GM21381 (cell line): ENCODE results near the gene APOBEC3A.

Experiments
- ATAC-seq: cut with Tn5 transposase; IDR thresholded peaks from one replicate; pipeline ENCODE4 v1.9.1; 2021; ENCODE audit warnings: mild to moderate bottlenecking, moderate library complexity; ENCODE audit not compliant: unreplicated experiment

The APOBEC3A gene

DNA sequence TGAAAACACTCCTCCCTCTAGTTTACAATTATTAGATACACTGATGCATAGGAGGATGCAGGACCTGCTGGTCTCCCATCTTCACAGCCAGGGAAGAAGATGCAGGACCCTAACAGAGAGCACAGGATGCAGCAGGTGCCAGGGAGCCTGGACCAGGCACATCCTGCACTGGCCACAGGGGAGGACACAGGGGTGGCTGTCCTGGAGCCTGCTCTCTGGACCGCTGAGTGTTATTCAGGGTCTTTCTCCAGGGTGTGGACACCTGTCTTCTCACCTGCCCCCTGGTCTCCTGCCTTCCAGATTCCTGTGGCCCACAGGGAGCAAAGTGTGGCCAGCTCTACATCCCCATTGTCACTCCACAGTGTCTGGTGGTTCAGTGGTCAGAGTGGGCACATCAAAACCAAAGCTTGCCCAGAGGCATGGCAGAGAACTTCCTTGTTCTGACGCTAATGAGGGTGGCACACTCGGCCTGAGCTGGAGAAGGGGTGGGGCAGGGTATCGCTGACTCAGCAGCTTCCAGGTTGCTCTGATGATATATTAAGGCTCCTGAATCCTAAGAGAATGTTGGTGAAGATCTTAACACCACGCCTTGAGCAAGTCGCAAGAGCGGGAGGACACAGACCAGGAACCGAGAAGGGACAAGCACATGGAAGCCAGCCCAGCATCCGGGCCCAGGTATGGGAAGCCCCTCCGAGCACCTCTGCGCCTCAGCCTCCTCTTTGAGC is at the start of gene APOBEC3A:
Gene APOBEC3A (plus strand): TSS at position 564 of the 725 bp plus-strand sequence. CDS start 83 bp downstream, at position 647.
- no peak for ATAC-seq

DNA sequence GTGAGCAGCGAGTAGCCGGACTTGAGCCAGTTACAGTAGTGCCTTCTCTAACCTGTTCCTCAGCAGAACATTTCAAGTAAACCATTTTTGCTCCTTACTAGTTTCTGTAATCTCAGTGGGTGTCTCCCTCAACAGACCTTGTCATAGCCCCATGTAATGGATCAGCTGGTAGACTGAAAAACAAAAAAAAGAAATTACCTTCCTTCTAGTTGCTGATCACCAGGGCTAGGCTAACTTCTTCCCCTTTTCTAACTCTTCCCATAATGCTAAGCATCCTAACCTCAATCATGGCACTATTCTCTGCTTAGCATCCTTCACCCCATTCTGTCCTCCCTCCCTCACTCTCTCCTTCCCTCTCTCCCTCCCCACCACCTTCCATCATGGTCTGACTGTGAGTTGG is 49.6 kb upstream of the APOBEC3A start:
- no peak for ATAC-seq

DNA sequence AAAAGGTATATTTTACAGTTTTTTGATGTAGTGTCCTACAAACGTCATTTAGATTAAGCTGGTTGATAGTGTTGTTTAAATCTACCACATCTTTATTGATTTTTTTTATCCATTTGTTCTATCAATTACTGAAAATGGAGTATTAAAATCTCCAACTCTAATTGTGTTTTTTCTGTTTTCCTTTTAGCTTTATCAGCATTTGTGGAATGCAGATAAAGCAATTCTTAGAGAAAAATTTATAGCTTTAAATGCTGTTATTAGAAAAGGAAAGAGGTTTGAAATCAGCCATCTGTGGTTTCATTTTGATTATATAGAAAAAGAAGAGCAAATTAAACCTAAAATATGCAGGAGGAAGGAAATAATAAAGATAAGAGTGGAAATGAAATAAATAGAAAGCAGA is 46.0 kb upstream of the APOBEC3A start:
- no peak for ATAC-seq

DNA sequence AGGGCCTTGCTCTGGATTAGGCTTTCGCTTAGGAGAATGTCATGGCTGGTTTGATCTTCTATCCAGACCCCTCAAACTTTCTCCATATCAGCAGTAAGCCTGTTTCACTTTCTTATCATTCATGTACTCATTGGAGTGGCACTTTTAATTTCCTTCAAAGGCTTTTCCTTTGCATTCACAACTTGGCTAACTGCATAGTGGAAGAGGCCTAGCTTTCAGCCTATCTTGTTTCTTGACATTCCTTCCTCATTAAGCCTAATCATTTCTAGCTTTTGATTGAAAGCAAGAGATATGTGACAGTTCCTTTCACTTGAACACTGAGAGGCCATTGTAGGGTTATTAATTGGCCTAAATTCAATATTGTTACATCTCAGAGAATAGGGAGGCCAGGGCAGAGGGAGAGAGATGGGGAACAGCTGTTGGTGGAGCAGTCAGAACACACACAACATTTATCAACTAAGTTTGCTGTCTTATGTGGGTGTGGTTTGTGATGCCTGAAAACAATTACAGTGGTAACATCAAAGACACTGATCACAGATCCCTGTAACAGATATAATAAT is 37.7 kb upstream of the APOBEC3A start:
- no peak for ATAC-seq

DNA sequence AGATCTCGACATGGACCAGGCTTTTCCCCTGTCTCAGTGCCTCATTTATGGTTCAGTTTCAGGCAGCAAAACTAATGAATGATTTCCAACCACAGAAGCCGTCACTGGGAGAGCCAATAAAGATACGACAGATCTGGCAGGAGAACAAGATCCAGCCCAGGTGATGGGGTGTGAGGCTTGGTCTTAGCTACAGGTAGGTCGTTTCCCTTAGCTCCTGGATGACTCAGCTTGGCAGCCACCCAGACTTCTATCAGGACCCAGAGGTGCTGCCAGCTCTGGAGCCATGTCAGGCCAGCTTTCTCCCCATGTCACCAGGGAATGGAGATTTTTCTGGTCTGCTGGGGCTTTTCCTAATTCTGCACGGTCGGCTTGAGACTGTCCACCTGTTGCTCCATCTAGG is 36.3 kb upstream of the APOBEC3A start:
- no peak for ATAC-seq

DNA sequence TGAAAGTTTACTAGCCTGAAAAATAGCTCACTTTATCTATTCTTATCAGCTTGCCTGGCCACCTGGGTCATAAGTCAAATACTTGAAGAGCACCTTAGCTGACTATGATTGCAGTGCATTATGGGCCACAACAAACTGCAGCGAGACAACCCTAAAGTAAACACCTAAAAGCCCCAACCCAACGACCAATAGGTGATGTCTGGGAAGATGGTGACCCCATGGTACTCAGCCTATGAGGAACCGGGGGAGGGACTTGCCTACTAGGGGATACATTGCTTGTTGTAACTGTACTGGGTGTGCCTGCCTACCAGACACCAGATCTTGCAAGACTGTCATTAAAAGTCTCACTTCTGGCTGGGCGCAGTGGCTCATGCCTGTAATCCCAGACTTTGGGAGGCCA is 35.6 kb upstream of the APOBEC3A start:
- ATAC-seq = no peak

DNA sequence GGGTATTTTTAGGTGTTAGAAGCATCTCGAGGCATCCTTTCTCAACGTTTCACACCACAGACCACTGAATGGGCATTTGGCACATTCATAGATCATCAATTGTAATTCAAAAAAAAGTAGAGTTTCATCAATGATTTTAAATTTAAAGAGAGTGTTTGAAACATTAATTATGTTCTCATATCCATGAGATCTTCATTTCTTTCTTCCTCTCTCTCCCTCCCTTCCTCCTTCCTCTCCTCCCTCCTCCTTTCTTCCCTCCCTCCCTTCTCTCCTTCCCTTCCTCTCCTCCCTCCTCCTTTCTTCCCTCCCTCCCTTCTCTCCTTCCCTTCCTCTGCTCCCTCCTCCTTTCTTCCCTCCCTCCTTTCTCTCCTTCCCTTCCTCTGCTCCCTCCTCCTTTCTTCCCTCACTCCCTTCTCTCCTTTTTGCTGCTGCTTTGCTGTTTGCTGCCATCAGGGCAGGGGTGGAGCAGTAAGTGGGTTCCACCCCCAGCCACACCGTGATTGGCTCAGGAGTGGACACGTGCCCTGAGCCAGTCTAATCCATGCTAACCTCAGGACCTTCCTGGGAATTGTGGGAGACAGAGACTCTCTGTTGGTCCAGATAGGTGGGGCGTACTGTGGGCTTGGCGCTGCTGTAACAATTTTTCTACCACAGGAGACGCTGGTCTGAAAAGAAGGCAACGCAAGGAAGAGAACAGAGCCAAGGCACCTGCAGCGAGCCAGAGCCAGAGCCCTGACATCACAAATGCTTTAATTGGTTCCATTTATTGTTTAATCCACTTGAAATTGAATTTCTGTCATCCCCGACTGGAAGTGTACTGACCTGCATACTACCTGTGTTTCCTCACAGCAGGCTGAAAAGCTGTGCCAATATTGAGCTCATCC is 33.7 kb upstream of the APOBEC3A start:
- no peak for ATAC-seq

DNA sequence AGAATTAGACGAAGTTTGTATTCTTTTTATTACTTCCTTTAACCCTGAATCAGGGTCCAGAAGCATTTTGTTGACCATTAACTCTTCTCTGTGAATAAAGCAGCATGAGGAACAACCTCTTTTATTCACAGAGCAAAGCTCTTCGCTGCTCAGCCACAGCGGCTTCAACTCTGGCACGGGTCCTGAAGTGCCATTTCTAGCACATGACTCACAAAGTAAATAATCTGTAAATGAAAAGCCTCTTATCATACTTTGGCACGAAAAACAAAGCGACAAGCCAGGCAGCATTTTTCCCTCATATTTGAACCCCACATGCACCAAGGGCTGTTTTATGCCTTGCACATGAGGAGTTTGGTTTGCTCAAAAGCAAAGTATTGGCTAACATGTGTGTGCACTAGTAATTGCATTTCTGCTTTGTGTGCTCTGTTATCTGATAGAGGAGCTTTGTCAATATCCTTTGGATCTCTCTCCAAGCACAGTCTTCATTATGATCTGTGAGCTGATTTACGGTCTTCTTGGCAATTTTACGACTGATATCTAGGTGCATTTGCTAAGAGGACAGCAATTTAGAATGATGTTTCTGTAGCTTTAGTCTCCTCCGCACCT is 33.0 kb upstream of the APOBEC3A start:
- ATAC-seq = no peak

DNA sequence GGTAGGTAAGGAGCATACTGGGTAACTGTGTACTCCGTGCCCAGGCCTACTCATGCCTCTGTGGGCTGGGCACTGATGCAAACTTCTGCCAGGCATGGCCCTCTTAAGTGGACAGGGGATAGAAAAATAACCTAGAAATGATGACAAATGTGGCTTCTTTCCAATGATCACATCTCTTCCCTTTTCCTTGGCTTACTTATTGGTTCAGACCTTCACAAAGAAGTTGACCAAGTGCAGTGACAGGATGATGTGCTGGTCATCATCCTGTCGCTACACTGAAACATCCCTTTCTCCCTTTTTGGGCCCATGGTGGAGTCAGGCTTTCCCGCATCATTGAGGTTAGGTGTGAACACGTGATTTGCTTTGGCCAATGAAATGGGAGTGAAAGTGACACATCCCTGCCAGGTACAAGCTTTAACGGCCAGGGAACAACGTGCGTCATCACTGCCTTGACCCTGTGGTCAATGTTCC is 31.8 kb upstream of the APOBEC3A start:
- no peak for ATAC-seq

DNA sequence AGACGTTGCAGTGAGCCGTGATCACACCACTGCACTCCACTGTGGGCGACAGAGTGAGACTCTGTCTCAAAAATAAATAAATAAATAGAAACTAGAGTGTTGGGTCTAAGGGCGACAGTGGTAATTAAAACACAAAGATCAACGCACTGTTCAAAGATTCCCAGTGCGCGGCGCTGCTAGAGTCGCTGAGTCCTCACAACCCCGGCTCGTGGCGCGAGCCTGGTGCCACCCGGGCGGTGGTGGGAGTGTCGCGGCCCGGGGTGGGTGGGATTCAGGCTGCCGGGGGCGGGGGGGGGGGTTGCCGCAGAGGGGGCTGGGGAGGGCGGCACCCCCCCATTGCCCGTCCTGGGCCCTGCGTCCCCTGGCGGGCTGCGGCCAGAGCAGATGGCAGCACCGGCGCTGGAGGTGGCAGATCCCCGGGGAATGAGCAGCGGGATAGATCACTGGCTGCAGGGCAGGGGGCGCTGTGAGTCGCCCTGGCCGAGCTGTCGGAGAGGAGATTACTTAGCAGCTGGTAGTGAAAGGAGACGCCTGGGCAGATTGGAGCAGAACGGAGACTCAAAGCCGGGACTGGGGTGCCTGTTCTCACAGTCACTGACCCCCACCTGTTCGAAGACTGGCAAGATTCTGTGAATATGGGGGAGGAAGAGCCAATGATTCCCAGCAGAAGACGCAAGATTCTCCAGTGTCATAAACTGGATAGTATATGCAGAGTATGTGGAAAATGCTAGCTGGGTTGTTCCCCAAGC is 30.2 kb upstream of the APOBEC3A start:
- ATAC-seq = no peak

DNA sequence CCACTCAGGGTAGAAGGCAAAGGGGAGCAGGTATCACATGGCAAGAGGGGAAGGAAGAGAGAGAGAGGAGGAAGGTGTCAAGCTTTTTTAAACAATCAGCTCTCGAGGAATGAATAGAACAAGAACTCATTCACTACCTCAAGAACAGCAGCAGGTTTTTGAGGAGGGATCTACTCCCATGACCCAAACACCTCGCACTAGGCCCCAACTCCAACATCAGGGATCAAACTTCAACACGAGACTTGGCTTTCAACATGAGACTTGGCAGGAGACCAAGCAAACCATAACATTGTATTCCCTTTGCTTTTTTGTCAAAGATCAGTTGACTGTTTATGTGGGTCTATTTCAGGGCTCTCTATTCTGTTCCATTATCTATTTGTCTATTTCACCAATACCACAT is 26.9 kb upstream of the APOBEC3A start:
- ATAC-seq = no peak

DNA sequence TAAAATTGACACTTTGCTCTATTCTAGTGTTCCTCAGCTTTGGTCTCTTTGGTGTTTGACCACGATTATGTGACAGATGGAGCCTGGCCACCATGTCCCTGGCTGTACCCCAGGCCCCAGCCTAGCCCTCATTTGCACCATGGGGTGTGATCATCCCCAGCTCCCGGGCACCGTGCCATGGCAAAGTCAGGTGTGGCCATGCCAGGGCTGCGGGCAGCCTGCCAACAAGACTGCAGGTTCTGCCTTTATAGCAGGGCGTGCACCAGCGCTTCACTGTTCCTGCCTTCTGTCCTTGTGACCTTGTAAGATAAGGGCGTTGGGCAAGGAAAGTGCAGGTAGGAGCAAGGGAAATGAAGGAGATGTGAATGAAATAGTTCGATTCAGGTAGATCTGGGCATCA is 22.4 kb upstream of the APOBEC3A start:
- no peak for ATAC-seq

DNA sequence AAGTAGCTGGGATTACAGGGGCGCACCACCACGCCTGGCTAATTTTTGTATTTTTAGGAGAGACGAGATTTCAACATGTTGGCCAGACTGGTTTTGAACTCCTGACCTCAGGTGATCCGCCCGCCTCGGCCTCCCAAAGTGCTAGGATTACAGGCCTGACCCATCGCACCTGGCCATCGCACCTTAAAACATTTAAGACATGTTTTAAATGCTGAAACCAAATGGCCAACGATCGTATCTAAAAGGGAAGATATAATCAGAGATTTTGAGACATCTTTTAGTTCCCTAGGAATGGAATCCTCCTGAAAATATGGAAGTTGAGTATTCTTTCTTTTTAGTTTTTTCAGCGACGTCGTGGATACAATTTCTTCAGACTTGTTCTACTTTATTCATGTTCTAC is 21.8 kb upstream of the APOBEC3A start:
- no peak for ATAC-seq

DNA sequence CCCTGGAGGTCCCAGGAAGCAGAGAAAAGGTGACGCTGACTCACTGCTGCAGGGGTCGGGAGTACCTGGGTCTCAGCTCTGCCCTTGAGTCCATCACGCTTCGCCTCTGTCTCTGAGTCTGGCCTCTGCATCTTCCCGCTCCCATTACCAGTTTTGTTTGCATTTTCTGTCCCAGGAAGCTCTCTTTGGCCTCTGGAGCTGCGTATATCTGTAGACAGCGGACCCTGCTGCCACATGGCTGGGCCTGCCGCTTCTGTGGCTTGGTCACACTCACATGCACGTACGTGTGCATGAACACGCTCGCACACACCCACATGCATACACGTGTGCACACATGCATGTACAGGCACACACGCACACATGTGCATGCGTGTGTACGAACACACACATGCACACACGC is 20.8 kb upstream of the APOBEC3A start:
- ATAC-seq = no peak

DNA sequence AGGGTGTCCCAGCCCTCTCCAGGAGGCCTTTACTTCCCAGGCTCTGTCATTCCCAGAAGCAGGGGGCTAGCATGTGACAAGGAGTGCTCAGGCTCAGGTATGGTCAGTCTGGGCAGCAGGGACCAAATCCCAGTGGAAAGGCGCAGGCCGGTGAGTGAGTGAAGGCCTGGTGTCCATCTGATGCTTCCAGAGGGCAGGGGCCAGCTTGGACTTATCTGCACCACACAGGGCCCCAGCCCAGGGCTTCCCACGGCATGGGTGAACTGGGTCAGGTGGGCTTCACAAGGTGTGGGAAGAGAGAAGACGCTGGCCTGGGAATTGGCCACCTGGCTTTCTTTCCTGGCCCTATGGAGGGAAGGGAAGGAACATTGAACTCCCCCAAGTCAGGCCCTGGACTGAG is 20.4 kb upstream of the APOBEC3A start:
- no peak for ATAC-seq

DNA sequence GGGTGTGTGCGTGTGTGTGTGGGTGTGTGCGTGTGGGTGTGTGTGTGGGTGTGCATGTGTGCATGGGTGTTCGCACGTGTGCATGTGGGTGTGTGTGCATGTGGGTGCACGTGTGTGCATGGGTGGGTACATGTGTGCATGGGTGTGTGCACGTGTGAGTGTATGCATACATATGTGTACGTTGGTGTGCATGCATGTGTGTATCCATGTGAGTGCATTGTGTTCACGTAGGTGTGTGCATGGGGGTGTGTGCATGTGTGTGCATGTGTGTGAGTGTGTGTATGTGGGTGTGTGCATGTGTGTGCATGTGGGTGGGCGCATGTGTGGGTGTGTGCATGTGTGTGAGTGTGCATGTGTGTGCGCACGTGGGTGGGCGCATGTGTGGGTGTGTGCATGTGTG is 19.9 kb upstream of the APOBEC3A start:
- no peak for ATAC-seq

DNA sequence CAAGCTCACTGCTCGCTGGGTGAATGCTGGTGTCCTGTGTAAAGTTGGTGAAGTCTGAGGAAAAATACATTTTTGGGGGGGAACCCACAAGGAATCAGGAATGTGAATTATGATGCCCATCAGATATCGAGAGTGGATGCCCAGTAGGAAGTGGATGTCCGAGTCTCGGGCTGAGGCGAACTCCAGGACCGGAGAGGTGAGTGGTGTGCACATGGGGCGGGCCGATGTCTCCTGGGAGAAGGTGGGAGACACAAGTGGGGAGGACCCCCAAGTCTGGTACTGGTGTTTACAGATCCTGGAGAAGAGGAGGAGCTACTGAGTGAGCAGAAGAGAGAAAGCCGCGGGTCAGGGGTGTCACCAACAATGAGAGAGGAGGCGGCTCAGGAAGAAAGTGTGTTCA is 19.2 kb upstream of the APOBEC3A start:
- ATAC-seq = no peak

DNA sequence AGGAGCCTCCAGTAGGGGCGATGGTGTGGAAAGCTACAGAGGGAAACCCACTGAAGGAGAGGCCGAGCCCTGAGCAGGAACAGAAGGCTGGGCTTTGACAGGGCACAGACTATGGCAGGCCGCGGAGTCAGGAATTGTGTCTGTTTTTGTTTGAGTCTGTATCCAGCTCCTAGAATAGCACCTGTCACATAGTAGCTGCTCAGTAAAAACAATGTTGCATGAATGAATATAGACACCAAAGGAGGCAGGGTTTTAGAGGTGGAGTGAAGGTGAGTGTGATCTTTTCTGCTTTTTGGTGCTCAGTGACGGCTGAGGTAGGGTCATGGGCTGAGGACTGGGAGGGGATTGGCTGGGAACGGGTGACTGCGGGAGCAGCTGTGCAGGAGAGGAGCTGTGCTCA is 18.5 kb upstream of the APOBEC3A start:
- ATAC-seq = no peak

DNA sequence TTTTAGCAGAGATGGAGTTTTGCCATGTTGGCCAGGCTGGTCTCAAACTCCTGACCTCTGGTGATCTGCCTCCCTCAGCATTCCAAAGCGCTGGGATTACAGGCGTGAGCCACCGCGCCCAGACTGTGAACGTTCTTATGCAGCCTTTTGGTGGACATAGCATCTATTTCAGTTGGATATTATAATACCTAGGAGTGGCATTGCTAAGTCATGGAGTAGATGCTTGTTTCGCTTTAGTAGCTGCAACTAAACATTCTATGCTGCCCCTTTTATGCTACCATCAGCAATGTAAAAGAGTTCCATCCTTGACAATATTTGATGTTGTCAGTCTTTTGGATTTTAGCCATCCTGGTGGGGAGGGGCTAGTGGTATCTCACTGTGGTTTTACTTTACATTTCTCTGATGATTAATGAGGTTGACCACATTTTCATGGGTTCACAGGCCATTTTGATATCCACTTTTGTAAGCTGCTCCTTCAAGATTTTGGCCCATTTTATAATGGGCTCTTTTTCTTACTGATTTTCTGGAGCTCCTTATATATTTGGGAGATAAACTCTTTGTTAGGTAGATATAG is 16.5 kb upstream of the APOBEC3A start:
- peak; percentile 32 for ATAC-seq

DNA sequence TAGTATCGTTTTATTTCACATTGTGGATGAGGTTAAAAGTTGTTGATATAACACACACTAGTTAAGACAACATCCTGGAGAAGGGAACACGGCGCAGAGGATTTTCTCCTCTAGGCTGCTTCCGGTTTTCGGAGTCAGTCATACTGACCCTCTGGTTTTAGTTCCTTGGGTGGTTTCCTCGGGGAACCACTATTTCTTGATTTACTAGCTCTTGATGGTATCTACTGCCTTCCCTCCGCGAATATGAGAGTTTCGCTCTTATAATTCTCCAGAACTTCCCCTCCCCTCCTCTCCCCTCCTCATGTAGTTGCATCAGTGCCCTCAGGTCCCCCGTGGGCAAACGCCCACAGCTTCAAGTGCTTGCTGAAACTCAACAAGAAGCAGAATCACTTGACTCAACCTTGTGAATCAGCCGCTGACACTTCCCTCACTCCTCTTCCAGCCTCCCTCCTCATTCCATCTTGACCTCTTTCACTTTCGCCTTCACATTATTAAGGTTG is 15.9 kb upstream of the APOBEC3A start:
- peak; percentile 62 for ATAC-seq
